Peyer's patch (tissue), 4 donors: ENCODE measurements around the gene SCARB2. TPM values are rescaled to one million over a fixed set of nuclear protein-coding genes. Genes with fewer than 3 reads are reported as not detected.

Source experiments
- DNase-seq, 3 donors: peaks; one replicate each; pipeline ENCODE4 v3.0.0-alpha.2; 2017 to 2019
- H3K27ac ChIP-seq, 4 donors: fragments of 200-600 bp; sonication (generic); one replicate each; pipeline ENCODE4 v1.5.1; 2016 to 2019
- H3K27me3 ChIP-seq, 2 donors: fragments of 200-600 bp; sonication (generic); one replicate each; pipeline ENCODE4 v1.5.1; 2019
- H3K36me3 ChIP-seq, 3 donors: fragments of 200-600 bp; sonication (generic); one replicate each; pipeline ENCODE4 v1.5.1; 2016 to 2019
- H3K4me1 ChIP-seq, 4 donors: fragments of 200-600 bp; sonication (generic); one replicate each; pipeline ENCODE4 v1.5.1; 2016 to 2019
- H3K4me3 ChIP-seq, 4 donors: fragments of 200-600 bp; sonication (generic); 1 replicate in 3 of 4; 2 replicates in 1 of 4; pipeline ENCODE4 v1.5.1; 2016 to 2019; ENCODE audit warnings: mild to moderate bottlenecking in 1 of 4
- H3K9me3 ChIP-seq, 4 donors: fragments of 200-600 bp; sonication (generic); one replicate each; pipeline ENCODE4 v1.5.1; 2016 to 2019; ENCODE audit warnings: mild to moderate bottlenecking in 1 of 4
- CTCF ChIP-seq, 6 experiments: fragments of 450-650 bp in 4 of 6; fragments of 200-600 bp in 2 of 6; sonication (generic) in 1 of 6; IDR thresholded peaks; one replicate each; pipeline ENCODE4 v1.5.1; 2017 to 2019; ENCODE audit warnings: antibody characterized with exemption in 6 of 6, mild to moderate bottlenecking in 3 of 6, moderate library complexity in 1 of 6
- POLR2A ChIP-seq, 2 donors: fragments of 450-650 bp; IDR thresholded peaks; one replicate each; pipeline ENCODE4 v1.5.1; 2017; ENCODE audit warnings: antibody characterized with exemption in 2 of 2, mild to moderate bottlenecking in 2 of 2, moderate library complexity in 2 of 2
- total RNA-seq, 4 donors: library from RNA; depleted of rRNA; stranded (reverse); fragments of >200 nt; gene quantifications; one replicate each; pipeline ENCODE4 v1.1.0, GENCODE V29; 2016

Gene SCARB2
- total RNA-seq, 4 donors from 2014 or later: 40.4 to 225 (median 170) TPM

GRCh38 chr4:76153356-76153755 is 60.3 kb downstream of the SCARB2 start:
- Histone ChIP-seq H3K27ac (no peak overlapping the region), H3K9me3 (no peaks in the 10 kb centered on the region), H3K4me3 (no peak overlapping the region), H3K27me3 (no peaks in the 10 kb centered on the region), H3K4me1 (peaks cover 0 to 9% (median 0%) of the 10 kb centered on the region in 4 donors), H3K36me3 (peaks cover 0 to 6% (median 0%) of the 10 kb centered on the region in 3 donors)
- no peak for DNase-seq
- TF ChIP-seq POLR2A (IDR thresholded peaks at IDR 0.05) (no peak), CTCF (IDR thresholded peaks at IDR 0.05) (no peak)

DNA sequence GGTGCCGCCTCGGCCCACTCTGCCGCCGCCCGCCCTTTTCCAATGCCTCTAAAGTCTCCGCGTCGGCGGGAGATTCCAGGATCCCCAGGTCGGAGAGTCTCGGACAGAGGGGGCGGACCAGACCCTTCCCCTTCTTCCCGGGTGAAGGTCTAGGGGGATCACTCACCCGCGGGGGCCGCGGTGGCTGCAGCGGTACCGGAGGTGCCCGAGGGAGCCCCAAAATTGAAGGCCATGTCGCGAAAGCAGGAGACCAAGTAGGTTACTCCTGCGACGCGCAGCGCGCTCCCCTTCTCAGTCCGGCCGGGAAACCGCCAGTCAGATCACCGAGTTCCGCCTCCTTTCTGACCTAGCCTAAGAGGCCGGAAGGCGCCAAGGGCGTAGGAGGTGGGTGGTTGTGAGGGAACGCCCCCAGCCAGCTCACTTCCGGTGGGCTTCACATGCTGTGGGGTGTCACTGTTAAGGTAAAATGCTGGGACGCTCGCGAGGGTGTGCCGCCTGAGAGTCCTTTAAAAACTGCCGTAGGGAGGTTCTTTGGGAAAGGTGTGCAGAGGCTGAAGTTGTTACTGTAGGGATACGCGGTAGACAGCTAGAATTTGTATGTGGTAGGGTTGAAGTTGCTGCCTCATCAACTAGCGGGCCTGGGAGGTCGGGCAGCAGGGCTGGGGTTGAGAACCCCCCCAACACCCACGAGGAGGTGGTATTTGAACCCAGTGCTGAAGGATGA is 65.3 kb downstream of the SCARB2 start, which contains the start of gene NUP54:
NUP54 (minus strand) TSS at position 256 of the 724 bp plus-strand sequence; CDS start at position 233, 23 bp downstream.
- Histone ChIP-seq H3K27ac (peak within 1 kb of the TSS; percentile 87 to 97 (median 93)), H3K4me3 (peak within 1 kb of the TSS; percentile 96 to 99 (median 98)), H3K9me3 (no peaks in the 10 kb centered on the region), H3K27me3 (no peaks in the 10 kb centered on the region), H3K4me1 (peaks cover 0 to 22% (median 4%) of the 10 kb centered on the region in 4 donors), H3K36me3 (peaks cover 0 to 10% (median 0%) of the 10 kb centered on the region in 3 donors)
- peak; percentile 92 to 97 (median 94) for DNase-seq
- TF ChIP-seq POLR2A (IDR thresholded peaks at IDR 0.05) (peak; percentile 73 to 76), CTCF (IDR thresholded peaks at IDR 0.05) (no peak)

DNA sequence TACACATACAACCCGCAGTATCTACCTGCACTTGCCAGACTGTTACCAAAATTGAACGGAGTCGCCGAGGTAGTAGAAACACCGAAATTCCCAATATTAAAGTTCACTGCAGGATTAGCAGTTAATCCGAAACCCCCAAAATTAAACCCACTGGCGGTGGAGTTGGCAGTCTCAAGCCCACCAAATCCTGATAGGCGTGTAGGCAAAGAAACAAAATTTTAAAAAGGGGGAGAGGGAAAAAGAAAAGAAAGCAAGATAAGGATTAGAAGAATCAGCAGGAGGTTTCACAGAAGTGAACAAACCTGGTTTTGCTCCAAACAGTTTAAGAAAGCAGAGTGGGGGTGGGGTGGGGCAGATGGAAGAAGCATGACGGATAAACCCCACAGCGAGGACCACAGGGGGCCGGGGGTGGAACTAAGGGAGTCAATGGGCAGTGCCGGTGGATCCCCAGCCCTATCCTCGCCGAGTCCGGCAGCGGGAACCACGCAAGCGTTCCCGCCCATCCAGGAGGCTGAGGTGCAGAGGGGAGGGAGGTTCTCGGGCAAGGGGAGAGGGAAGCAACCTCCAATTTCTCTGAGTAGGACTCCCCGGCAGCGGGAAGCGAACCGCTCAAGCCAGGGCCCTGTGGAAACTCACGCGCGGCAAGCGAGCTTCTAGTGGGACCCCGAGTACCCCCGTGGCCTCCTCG is 66.0 kb downstream of the SCARB2 start:
- Histone ChIP-seq H3K9me3 (no peaks in the 10 kb centered on the region), H3K36me3 (peaks cover 0 to 17% (median 0%) of the 10 kb centered on the region in 3 donors), H3K27ac (peak overlapping the region; percentile 87 to 97 (median 93)), H3K27me3 (no peaks in the 10 kb centered on the region), H3K4me1 (peaks cover 0 to 22% (median 4%) of the 10 kb centered on the region in 4 donors), H3K4me3 (peak overlapping the region; percentile 96 to 99 (median 98))
- peak in 2 of 3 donors; percentile 21 to 64 for DNase-seq
- TF ChIP-seq CTCF (IDR thresholded peaks at IDR 0.05) (no peak), POLR2A (IDR thresholded peaks at IDR 0.05) (no peak)

DNA sequence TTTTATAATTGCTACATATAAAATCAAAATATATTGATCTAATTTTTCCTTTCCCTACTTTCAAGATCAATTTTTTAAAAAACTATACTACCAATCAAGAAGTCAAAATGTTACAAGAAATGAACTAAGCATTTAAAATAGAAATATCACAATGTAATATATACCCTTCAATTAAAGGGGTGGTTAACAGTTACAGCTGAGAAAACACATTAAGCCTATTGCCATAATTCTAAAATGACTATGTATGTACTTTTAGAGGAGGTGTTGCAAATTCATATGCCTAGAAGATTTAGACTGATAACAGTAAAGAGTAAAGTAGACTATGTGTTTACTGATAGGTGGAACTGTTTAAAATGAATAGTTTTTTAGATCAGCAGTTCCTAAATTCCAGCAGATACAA is 69.1 kb downstream of the SCARB2 start:
- H3K36me3 ChIP-seq: peaks cover 0 to 40% (median 0%) of the 10 kb centered on the region in 3 donors
- no peak overlapping the region for H3K4me3 ChIP-seq
- DNase-seq: no peak
- no peaks in the 10 kb centered on the region for H3K27me3 ChIP-seq
- TF ChIP-seq POLR2A (IDR thresholded peaks at IDR 0.05): no peak
- TF ChIP-seq CTCF (IDR thresholded peaks at IDR 0.05): no peak
- H3K27ac ChIP-seq: no peak overlapping the region
- no peaks in the 10 kb centered on the region for H3K9me3 ChIP-seq
- peaks cover 0 to 21% (median 4%) of the 10 kb centered on the region in 4 donors for H3K4me1 ChIP-seq

DNA sequence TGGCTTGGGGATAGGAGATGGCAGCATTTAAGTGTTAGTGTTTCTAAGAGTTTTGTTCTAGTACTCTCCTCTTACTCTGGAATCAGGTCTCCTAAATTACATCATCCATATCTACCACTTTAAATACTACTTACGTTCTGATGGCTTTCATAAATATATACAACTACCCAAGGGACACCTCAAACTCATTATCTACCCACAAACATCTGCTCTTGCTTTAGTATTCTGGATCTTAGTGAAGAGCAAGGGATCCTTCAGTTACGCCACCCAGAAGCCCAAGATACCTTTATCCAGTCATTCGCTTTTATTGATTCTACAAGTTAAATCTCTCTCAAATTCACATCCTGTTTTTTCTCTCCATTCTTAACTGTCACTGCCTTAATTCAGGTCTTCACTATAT is 72.4 kb downstream of the SCARB2 start:
- H3K4me1 ChIP-seq: peaks cover 0 to under 1% (median 0%) of the 10 kb centered on the region in 4 donors
- H3K9me3 ChIP-seq: no peaks in the 10 kb centered on the region
- peaks cover 0 to 62% (median 0%) of the 10 kb centered on the region in 3 donors for H3K36me3 ChIP-seq
- H3K27me3 ChIP-seq: no peaks in the 10 kb centered on the region
- TF ChIP-seq POLR2A (IDR thresholded peaks at IDR 0.05): no peak
- no peak for TF ChIP-seq CTCF (IDR thresholded peaks at IDR 0.05)
- no peak overlapping the region for H3K4me3 ChIP-seq
- no peak overlapping the region for H3K27ac ChIP-seq
- DNase-seq: no peak
